MM.1S (cell line): ENCODE measurements around the gene FRMPD2.

Experiments used
- DNase-seq: peaks from one replicate; pipeline ENCODE4 v3.0.0-alpha.2; 2015
- H2AFZ ChIP-seq: fragments of 300-600 bp; sonication (generic); 2 replicates; pipeline ENCODE4 v1.6.0; 2016; ENCODE audit warnings: antibody characterized with exemption, low read length
- H3F3A ChIP-seq: fragments of 300-600 bp; sonication (generic); 2 replicates; pipeline ENCODE4 v1.6.1; 2016; ENCODE audit warnings: mild to moderate bottlenecking, antibody characterized with exemption, low read length, moderate library complexity, mixed read lengths; ENCODE audit not compliant: insufficient read depth
- H3K27ac ChIP-seq: fragments of 300-600 bp; sonication (generic); 2 replicates; pipeline ENCODE4 v1.5.1; 2016; ENCODE audit warnings: mild to moderate bottlenecking, low read length
- H3K27me3 ChIP-seq: fragments of 300-600 bp; sonication (generic); replicated peaks from 2 replicates; pipeline ENCODE4 v1.6.0; 2016; ENCODE audit warnings: low read length; ENCODE audit not compliant: insufficient read depth
- H3K36me3 ChIP-seq: fragments of 300-600 bp; sonication (generic); replicated peaks from 2 replicates; pipeline ENCODE4 v1.6.1; 2016; ENCODE audit warnings: mild to moderate bottlenecking, low read length, mixed read lengths; ENCODE audit not compliant: insufficient read depth
- H3K4me1 ChIP-seq: fragments of 300-600 bp; sonication (generic); 2 replicates; pipeline ENCODE4 v1.6.1; 2016; ENCODE audit warnings: low read length, mixed read lengths
- H3K4me2 ChIP-seq: fragments of 300-600 bp; sonication (generic); 2 replicates; pipeline ENCODE4 v1.6.0; 2016; ENCODE audit warnings: low read depth, low read length
- H3K4me3 ChIP-seq: fragments of 300-600 bp; sonication (generic); 2 replicates; pipeline ENCODE4 v1.5.1; 2016; ENCODE audit warnings: low read length, mixed read lengths
- H3K79me2 ChIP-seq: fragments of 300-600 bp; sonication (generic); 2 replicates; pipeline ENCODE4 v1.6.1; 2016; ENCODE audit warnings: mixed run types, low read length, mixed read lengths
- H3K9ac ChIP-seq: fragments of 300-600 bp; sonication (generic); 2 replicates; pipeline ENCODE4 v1.6.1; 2016; ENCODE audit warnings: low read length, mixed read lengths
- H3K9me2 ChIP-seq: fragments of 300-600 bp; sonication (generic); replicated peaks from 2 replicates; pipeline ENCODE4 v1.6.1; 2016; ENCODE audit warnings: mild to moderate bottlenecking, low read length, mixed read lengths; ENCODE audit not compliant: insufficient read depth
- H3K9me3 ChIP-seq: fragments of 300-600 bp; sonication (generic); replicated peaks from 2 replicates; pipeline ENCODE4 v1.6.1; 2016; ENCODE audit warnings: mild to moderate bottlenecking, low read length, mixed read lengths; ENCODE audit not compliant: insufficient read depth
- H4K20me1 ChIP-seq: fragments of 300-600 bp; sonication (generic); 2 replicates; pipeline ENCODE4 v1.6.1; 2016; ENCODE audit warnings: mild to moderate bottlenecking, low read length, moderate library complexity, mixed read lengths; ENCODE audit not compliant: insufficient read depth
- CTCF ChIP-seq: fragments of 300-600 bp; sonication (generic); IDR thresholded peaks from 2 replicates; pipeline ENCODE4 v1.5.1; 2016; ENCODE audit warnings: antibody characterized with exemption, low read length, mixed read lengths
- EZH2 ChIP-seq: fragments of 300-600 bp; sonication (generic); optimal IDR thresholded peaks from 2 replicates; pipeline ENCODE3; 2017; ENCODE audit warnings: low read depth, mild to moderate bottlenecking, antibody characterized with exemption, low read length, mixed read lengths
- EZH2phosphoT487 ChIP-seq: fragments of 300-600 bp; sonication (generic); IDR thresholded peaks from 2 replicates; pipeline ENCODE4 v1.6.1; 2018; ENCODE audit warnings: antibody characterized with exemption, low read length

FRMPD2 gene

GRCh38 chr10:48211777-48212176, 62.7 kb downstream of the FRMPD2 start:
- Histone ChIP-seq H3K9me2 (no peaks in the 10 kb centered on the region), H3K27me3 (no peaks in the 10 kb centered on the region), H4K20me1 (no peaks in the 10 kb centered on the region), H3K27ac (no peak overlapping the region), H3K79me2 (no peaks in the 10 kb centered on the region), H3F3A (no peaks in the 10 kb centered on the region), H3K4me2 (no peak overlapping the region), H3K36me3 (no peaks in the 10 kb centered on the region), H3K9me3 (no peaks in the 10 kb centered on the region), H3K4me1 (no peaks in the 10 kb centered on the region), H2AFZ (no peak overlapping the region), H3K4me3 (no peak overlapping the region), H3K9ac (no peak overlapping the region)
- no peak for TF ChIP-seq EZH2phosphoT487
- no peak for TF ChIP-seq EZH2
- TF ChIP-seq CTCF = no peak
- DNase-seq = no peak

- no peak for TF ChIP-seq EZH2
- no peak for TF ChIP-seq EZH2phosphoT487
- TF ChIP-seq CTCF = no peak
- Histone ChIP-seq H3K9me3 (no peaks in the 10 kb centered on the region), H3K4me2 (no peak overlapping the region), H3K4me3 (no peak overlapping the region), H2AFZ (no peak overlapping the region), H3K27me3 (no peaks in the 10 kb centered on the region), H3F3A (no peaks in the 10 kb centered on the region), H3K36me3 (no peaks in the 10 kb centered on the region), H3K79me2 (no peaks in the 10 kb centered on the region), H3K9ac (no peak overlapping the region), H3K4me1 (no peaks in the 10 kb centered on the region), H3K27ac (no peak overlapping the region), H3K9me2 (no peaks in the 10 kb centered on the region), H4K20me1 (no peaks in the 10 kb centered on the region)
- DNase-seq = no peak
These were observed 63.5 kb downstream of the FRMPD2 start for GRCh38 chr10:48210966-48211365.

- Histone ChIP-seq H3K79me2 (no peaks in the 10 kb centered on the region), H4K20me1 (no peaks in the 10 kb centered on the region), H2AFZ (no peak overlapping the region), H3K27me3 (no peaks in the 10 kb centered on the region), H3K9me2 (no peaks in the 10 kb centered on the region), H3K9me3 (no peaks in the 10 kb centered on the region), H3K4me2 (no peak overlapping the region), H3K9ac (no peak overlapping the region), H3K27ac (no peak overlapping the region), H3F3A (no peaks in the 10 kb centered on the region), H3K4me3 (no peak overlapping the region), H3K4me1 (no peaks in the 10 kb centered on the region), H3K36me3 (no peaks in the 10 kb centered on the region)
- TF ChIP-seq CTCF (no peak), EZH2phosphoT487 (no peak), EZH2 (no peak)
- no peak for DNase-seq
These were observed 64.1 kb downstream of the FRMPD2 start for GRCh38 chr10:48210391-48210790.

- TF ChIP-seq EZH2 = no peak
- no peak for TF ChIP-seq EZH2phosphoT487
- TF ChIP-seq CTCF = no peak
- DNase-seq = no peak
- Histone ChIP-seq H3K4me1 (no peaks in the 10 kb centered on the region), H3K36me3 (no peaks in the 10 kb centered on the region), H3K9ac (no peak overlapping the region), H3K27ac (no peak overlapping the region), H3K9me3 (no peaks in the 10 kb centered on the region), H3K4me2 (no peak overlapping the region), H2AFZ (no peak overlapping the region), H3K79me2 (no peaks in the 10 kb centered on the region), H4K20me1 (no peaks in the 10 kb centered on the region), H3F3A (no peaks in the 10 kb centered on the region), H3K4me3 (no peak overlapping the region), H3K27me3 (no peaks in the 10 kb centered on the region), H3K9me2 (no peaks in the 10 kb centered on the region)
These were observed 65.3 kb downstream of the FRMPD2 start for GRCh38 chr10:48209241-48209640.
